GM10248 (cell line): ENCODE data around the gene EGFLAM.

ENCODE experiments used
- CTCF ChIA-PET: fragments of 300-600 bp; sonication (Branson Sonifier 250); formaldehyde crosslinking; extraction: SDS; loops from one replicate; lab custom pipeline; 2021; ENCODE audit warnings: antibody characterized with exemption; lab: Yijun Ruan, JAX
- POLR2A ChIA-PET: fragments of 350-650 bp; sonication (Branson Sonifier 250); formaldehyde crosslinking; extraction: SDS; loops from one replicate; lab custom pipeline; 2020; ENCODE audit warnings: antibody characterized with exemption; lab: Yijun Ruan, JAX
- DNase-seq: peaks from one replicate; pipeline ENCODE4 v3.0.0; 2012; ENCODE audit errors: extremely low spot score
- TF ChIP-seq, protein P1 (sequence below): IDR thresholded peaks from 2 replicates; pipeline ENCODE4 v1.5.1; 2012; ENCODE audit warnings: mild to moderate bottlenecking, low read depth; ENCODE audit errors: extremely low read depth, missing control alignments, control extremely low read depth

The EGFLAM gene

DNA sequence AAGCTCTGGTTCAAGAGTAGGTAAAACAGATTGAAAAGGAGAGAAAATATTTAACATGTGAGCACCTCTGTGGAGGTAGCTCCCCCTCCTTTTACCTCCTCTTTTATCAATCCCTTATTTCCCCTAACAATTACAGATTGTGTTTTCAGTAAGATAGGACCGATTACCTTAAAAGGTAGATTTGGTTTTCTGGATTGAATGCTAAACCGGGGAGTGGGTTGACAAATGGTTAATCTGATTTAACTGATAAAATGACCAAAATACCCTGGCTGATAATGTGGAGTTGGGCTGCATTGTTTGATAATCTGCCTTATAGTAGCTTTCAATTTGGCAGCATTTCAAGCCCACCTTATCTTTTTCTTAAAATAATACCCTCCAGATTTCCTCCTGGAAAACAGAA, 83.9 kb downstream of the EGFLAM start:
- no peak for DNase-seq
- ChIA-PET POLR2A (no interaction called here), CTCF (no interaction called here)
- TF ChIP-seq, protein P1, sequence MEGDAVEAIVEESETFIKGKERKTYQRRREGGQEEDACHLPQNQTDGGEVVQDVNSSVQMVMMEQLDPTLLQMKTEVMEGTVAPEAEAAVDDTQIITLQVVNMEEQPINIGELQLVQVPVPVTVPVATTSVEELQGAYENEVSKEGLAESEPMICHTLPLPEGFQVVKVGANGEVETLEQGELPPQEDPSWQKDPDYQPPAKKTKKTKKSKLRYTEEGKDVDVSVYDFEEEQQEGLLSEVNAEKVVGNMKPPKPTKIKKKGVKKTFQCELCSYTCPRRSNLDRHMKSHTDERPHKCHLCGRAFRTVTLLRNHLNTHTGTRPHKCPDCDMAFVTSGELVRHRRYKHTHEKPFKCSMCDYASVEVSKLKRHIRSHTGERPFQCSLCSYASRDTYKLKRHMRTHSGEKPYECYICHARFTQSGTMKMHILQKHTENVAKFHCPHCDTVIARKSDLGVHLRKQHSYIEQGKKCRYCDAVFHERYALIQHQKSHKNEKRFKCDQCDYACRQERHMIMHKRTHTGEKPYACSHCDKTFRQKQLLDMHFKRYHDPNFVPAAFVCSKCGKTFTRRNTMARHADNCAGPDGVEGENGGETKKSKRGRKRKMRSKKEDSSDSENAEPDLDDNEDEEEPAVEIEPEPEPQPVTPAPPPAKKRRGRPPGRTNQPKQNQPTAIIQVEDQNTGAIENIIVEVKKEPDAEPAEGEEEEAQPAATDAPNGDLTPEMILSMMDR, result no peak

DNA sequence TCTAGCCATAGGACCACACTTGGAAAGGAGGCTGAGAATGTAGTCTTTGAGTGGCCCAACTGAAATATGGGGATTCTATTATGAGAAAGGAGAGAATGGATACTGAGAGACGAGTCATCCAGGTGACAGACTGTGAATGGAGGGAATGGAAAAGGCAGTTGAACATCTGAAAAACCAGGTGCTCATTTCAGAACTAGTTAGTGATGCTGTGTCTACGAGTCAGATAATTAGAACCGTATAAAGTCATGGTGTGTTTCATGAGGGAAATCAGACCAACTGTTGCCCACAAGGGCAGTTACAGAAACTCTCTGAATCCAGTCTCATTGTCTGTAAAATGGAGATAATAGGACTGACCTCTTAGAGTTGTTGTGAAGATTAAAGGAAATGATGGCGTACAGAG, 86.5 kb downstream of the EGFLAM start:
- TF ChIP-seq, protein P1, result no peak
- ChIA-PET CTCF (no interaction called here), POLR2A (no interaction called here)
- DNase-seq, result no peak

- POLR2A ChIA-PET, result no interaction called here
- TF ChIP-seq, protein P1, result no peak
Observed at GRCh38 chr5:38346593-38346992, 88.2 kb downstream of the EGFLAM start.

DNA sequence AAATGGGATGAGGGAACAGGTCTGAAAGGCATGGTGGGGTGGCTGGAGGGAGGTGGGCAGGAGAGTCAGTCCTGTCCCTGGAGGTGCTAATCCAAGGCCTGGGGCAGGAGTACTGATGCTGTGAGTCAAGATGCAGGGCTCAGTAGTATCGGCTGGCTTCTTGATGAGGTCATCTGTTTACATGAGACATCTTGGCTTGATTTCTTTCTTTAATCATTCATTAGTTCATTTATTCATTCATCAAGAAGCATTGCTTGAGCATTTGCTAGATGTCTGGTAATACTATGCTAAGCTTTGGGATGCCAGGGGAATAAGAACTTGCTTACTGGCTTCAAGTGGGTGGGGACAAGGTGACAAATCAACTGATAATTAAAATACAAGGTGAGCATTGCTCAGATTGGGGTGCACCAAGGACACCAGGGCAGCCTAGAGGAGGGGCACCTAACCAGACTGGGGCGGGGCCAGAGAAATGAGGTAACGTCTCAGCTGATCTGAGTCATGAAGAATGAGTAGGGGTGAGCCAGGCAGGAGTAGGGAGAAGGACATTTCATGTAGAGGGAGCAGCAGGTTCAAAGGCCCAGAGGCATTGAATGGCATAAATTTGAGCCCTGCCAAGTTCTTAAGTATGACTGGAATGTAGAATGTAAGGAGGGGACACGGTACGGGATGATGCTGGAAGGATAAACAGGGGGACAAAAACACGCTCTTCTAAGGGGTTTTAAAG, 88.8 kb downstream of the EGFLAM start:
- DNase-seq, result no peak
- ChIA-PET CTCF (no interaction called here), POLR2A (no interaction called here)
- TF ChIP-seq, protein P1, result no peak

More at GRCh38 chr5:38346593-38346992, 88.2 kb downstream of the EGFLAM start:
- CTCF ChIA-PET, result no interaction called here
- no peak for DNase-seq

DNA sequence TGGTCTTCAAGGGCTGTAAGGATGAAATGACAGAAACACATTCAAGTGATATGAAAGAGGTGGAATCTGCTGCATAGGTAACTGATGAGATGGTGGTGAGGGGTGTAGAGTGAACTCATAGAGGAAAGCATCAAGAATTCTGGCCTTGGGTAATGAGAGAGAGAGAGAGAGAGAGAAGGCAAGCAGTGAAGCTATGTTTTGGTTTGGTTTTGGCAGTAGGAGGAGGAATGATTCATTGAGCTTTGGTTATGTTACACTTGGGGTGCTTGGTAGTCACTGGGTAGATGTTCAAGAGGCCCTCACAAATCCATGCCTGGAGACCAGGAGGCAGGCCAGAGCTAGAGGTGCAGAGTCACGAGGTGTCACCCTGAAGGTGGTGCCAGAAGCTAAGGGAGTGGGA, 89.5 kb downstream of the EGFLAM start:
- no peak for DNase-seq
- POLR2A ChIA-PET, result no interaction called here
- CTCF ChIA-PET, result no interaction called here

GRCh38 chr5:38360323-38361061, 102.1 kb downstream of the EGFLAM start:
- TF ChIP-seq, protein P1, result no peak
- POLR2A ChIA-PET, result no interaction called here

More for the DNA sequence above, 89.5 kb downstream of the EGFLAM start:
- TF ChIP-seq, protein P1, result no peak

More at GRCh38 chr5:38360323-38361061, 102.1 kb downstream of the EGFLAM start:
- DNase-seq, result no peak
- CTCF ChIA-PET, result no interaction called here
